Measurements from ENCODE around the gene KNSTRN. TPM values are rescaled to one million over a fixed set of nuclear protein-coding genes. Genes with fewer than 3 reads are reported as not detected.

The KNSTRN gene
- total and polyA plus RNA-seq, 2 donors (not counting 3 experiments of a cell fraction or from before 2014, with no cell fraction given): 24.4 to 61.4 TPM

GRCh38 chr15:40407330-40407990 lies 24.9 kb downstream of the KNSTRN start:
- DNase-seq (ENCODE audit: low read depth, low spot score): no peak

More at GRCh38 chr15:40407330-40407990, 24.9 kb downstream of the KNSTRN start:
- Histone ChIP-seq H2AFZ (ENCODE audit: low read depth, low read length) (no peak overlapping the region), H3K4me3 (replicated peaks in 1 of 3; ENCODE audit: insufficient read depth in 1 of 3, low read depth in 1 of 3, low read length in 3 of 3) (no peak overlapping the region), H3K9me3 (replicated peaks; ENCODE audit: control insufficient read depth, insufficient read depth, low read length) (no peaks in the 10 kb centered on the region), H3K4me1 (ENCODE audit: control insufficient read depth, extremely low read depth, insufficient read depth, low read length) (peaks cover 11% of the 10 kb centered on the region), H3K27me3 (ENCODE audit: control insufficient read depth in 2 of 2, insufficient read depth in 2 of 2, low read length in 2 of 2) (no peaks in the 10 kb centered on the region), H3K9ac (replicated peaks; ENCODE audit: extremely low read depth, insufficient read depth, low read length) (no peak overlapping the region), H3K27ac (ENCODE audit: insufficient read depth, low read depth, low read length) (no peak overlapping the region), H3K9me1 (replicated peaks; ENCODE audit: control insufficient read depth, extremely low read depth, insufficient read depth, low read length) (no peaks in the 10 kb centered on the region), H4K20me1 (replicated peaks; ENCODE audit: control insufficient read depth, extremely low read depth, insufficient read depth, low read length) (no peaks in the 10 kb centered on the region), H3K4me2 (ENCODE audit: insufficient read depth, low read length) (no peak overlapping the region), H3K36me3 (ENCODE audit: control insufficient read depth in 2 of 2, extremely low read depth in 1 of 2, insufficient read depth in 2 of 2, low read length in 2 of 2) (peaks cover 7 to 22% of the 10 kb centered on the region in 2 experiments), H3K79me2 (ENCODE audit: control insufficient read depth, insufficient read depth, low read length) (peaks cover 15% of the 10 kb centered on the region)
- ChIA-PET CTCF (interaction anchor here (0.8 to 1.5 kb wide), 3 partner anchors 11 to 94 kb away, joined by 3 read pairs; no protein-coding TSS in a partner anchor), POLR2A (no interaction called here)
- dilution Hi-C loops (cut with MboI; ENCODE audit: extremely low pct_ligation_motif_present, low sequenced_read_pairs) (no loop called here), intact Hi-C loops (cut with micrococcal nuclease) (loop anchor here (5.0 kb wide), 1 partner anchor 40 kb away; no protein-coding TSS in a partner anchor)
- TF ChIP-seq MYC (IDR thresholded peaks at IDR 0.05; ENCODE audit: low read depth, low read length): no peak
- no peak for TF ChIP-seq JUN (IDR thresholded peaks at IDR 0.05; ENCODE audit: borderline replicate concordance, insufficient read depth, insufficient read length, low read depth)
- TF ChIP-seq FOS (IDR thresholded peaks at IDR 0.05; ENCODE audit: borderline replicate concordance, insufficient read depth, low read length): no peak
- no peak for TF ChIP-seq EZH2 (IDR thresholded peaks at IDR 0.05; ENCODE audit: borderline replicate concordance, low read depth, low read length, severe bottlenecking)
- TF ChIP-seq POLR2A (IDR thresholded peaks at IDR 0.05; ENCODE audit: low read depth, low read length): no peak
- TF ChIP-seq, protein P1, sequence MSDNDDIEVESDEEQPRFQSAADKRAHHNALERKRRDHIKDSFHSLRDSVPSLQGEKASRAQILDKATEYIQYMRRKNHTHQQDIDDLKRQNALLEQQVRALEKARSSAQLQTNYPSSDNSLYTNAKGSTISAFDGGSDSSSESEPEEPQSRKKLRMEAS (IDR thresholded peaks at IDR 0.05; ENCODE audit: insufficient read depth, insufficient read length): no peak
- no peak for TF ChIP-seq CTCF (IDR thresholded peaks at IDR 0.05; ENCODE audit: extremely low read depth in 1 of 2, insufficient read depth in 1 of 2, low read depth in 1 of 2, low read length in 2 of 2)
- no peak for TF ChIP-seq GATA2 (IDR thresholded peaks at IDR 0.05; ENCODE audit: insufficient read depth, insufficient read length, low read depth, low read length)
- TF ChIP-seq POLR2AphosphoS5 (IDR thresholded peaks at IDR 0.05; ENCODE audit: insufficient read depth, low read depth, low read length): no peak
- no peak for FAIRE-seq
- no TSS peak for BruUV-seq (replicated peaks)
